DMS53 treated with DMSO at 0.1 percent for 48 hours (cell line): Measurements from ENCODE around the gene OR2L2.
"Not testable (repeated sequence)": the region's sequence is repeated elsewhere in the genome, so short reads cannot be mapped to it uniquely, and the experiment has no call there.

Experiments
- DNase-seq: peaks from one replicate; lab custom pipeline; 2025; ENCODE audit not compliant: unreplicated experiment; lab: John Stamatoyannopoulos, UW

Gene OR2L2

GRCh38 chr1:248029770-248030169 lies at the start of gene OR2L2:
Gene OR2L2, plus strand, starts transcription at chr1:248030070. Its CDS starts 8,198 bp downstream, at chr1:248038268.
- DNase-seq = no peak

GRCh38 chr1:247992986-247993385 lies 36.9 kb upstream of the OR2L2 start:
- no peak for DNase-seq

- no peak for DNase-seq
Measured at GRCh38 chr1:247998811-247999210, 31.1 kb upstream of the OR2L2 start.

- no peak for DNase-seq
Measured at GRCh38 chr1:248000169-248000568, 29.7 kb upstream of the OR2L2 start.

GRCh38 chr1:248007778-248008177 lies 22.1 kb upstream of the OR2L2 start:
- no peak for DNase-seq

- no peak for DNase-seq
Measured at GRCh38 chr1:248009681-248010080, 20.2 kb upstream of the OR2L2 start.

- no peak for DNase-seq
Measured at GRCh38 chr1:248013229-248013710, 16.6 kb upstream of the OR2L2 start, which contains the start of gene OR2L5. Gene OR2L5, plus strand, starts transcription at chr1:248013660. Its CDS starts 8,288 bp downstream, at chr1:248021948.

GRCh38 chr1:248015803-248016202 lies 14.1 kb upstream of the OR2L2 start:
- DNase-seq = no peak

GRCh38 chr1:248045209-248045608 lies 15.3 kb downstream of the OR2L2 start:
- DNase-seq = no peak

GRCh38 chr1:248046536-248046935 lies 16.7 kb downstream of the OR2L2 start, which contains the start of gene OR2L3:
Gene OR2L3, plus strand, starts transcription at chr1:248046836. Its CDS starts 13,846 bp downstream, at chr1:248060682.
- no peak for DNase-seq

- no peak for DNase-seq
Measured at GRCh38 chr1:248047008-248047407, 17.1 kb downstream of the OR2L2 start.

GRCh38 chr1:248054671-248055070 lies 24.8 kb downstream of the OR2L2 start:
- no peak for DNase-seq

GRCh38 chr1:248055261-248055660 lies 25.4 kb downstream of the OR2L2 start:
- no peak for DNase-seq

- DNase-seq = no peak
Measured at GRCh38 chr1:248065071-248065470, 35.2 kb downstream of the OR2L2 start.

- no peak for DNase-seq
Measured at GRCh38 chr1:248065604-248066003, 35.7 kb downstream of the OR2L2 start.

- not testable (repeated sequence) for DNase-seq
Measured at GRCh38 chr1:248083864-248084263, 54.0 kb downstream of the OR2L2 start.
